Measurements from ENCODE around the gene NINL.
"Not testable (repeated sequence)": the region's sequence is repeated elsewhere in the genome, so short reads cannot be mapped to it uniquely, and the experiment has no call there.

The NINL gene

DNA sequence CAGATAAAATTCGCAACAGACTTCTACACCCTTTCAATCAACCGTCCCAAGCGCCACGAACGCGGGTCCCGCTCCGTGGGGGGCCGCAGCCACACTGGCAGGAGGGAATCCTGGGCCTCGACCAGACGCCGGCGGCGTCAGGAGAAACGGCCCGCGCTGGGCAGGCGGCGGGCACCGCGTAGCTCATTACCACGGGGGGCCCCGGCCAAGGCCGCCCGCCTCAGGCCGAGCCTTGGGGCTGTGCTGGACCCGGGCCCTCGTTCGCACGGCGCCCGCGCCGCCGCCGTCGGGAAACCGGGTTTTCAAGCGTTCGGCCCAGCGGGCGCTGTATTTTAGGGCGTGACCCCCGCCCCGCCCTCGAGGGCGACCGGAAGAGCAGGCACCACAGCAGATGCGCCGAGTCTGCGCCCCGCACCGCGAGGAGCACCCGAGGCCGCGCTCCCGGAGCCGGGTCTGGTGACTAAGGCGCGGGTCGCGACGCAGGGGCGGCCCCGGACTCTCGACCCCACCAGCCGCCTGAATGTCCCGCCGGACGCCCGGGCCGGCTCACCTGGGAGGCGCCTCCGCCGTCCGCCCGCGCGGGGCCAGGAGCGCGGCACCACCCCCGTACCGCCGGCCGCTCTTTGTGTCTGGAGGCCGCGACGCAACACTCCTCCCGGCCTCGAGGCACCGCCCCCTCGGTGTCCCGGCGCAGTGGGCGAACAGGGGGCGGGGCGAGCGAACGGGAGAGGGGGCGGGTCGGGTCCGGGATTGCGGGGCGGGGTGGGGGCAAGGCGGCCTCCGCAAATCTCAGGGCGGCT lies at the start of gene NINL:
Gene NINL, minus strand, starts transcription at position 627 of the 800 bp plus-strand sequence. CDS start 58,944 bp downstream, outside the sequence.
- peak; percentile 62 for DNase-seq (ENCODE audit: low spot score)

DNA sequence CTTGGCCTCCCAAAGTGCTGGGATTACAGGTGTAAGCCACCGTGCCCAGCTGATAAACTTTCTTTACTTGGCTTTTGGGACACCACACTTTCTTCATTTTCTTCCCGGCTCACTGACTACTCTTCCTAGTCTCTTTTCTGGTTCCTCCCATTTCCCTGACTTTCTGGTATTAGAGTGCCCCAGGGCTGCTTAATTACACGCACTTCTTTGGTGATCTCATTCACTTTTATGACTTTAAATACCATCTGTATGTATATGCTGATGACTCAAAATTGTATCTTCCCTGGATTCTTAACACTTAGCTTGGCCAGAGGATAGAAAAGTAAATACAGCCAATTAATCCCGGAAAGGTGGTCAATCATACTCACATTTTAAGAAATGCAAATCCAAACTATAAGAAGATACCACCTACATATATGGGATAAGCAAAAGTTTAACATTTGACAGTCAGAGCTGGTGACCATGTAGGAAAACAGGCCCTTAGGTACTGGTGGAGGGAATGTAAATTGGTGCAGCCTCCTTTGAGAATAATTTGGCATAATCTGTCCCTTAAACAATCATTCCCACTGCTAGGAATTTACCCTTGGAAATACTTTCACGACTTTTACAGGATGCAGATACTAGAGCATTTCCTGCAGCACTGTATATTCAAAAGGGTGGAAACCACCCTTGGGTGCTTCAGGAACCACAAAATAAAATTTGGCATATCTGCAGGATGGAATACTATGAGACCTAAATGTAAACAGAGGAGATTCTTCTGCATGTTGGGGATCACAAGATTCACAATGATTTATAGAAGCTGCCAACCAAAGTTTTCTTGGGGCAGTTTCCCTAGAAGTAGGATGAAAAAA lies 47.8 kb upstream of the NINL start:
- DNase-seq (ENCODE audit: low spot score), result no peak

DNA sequence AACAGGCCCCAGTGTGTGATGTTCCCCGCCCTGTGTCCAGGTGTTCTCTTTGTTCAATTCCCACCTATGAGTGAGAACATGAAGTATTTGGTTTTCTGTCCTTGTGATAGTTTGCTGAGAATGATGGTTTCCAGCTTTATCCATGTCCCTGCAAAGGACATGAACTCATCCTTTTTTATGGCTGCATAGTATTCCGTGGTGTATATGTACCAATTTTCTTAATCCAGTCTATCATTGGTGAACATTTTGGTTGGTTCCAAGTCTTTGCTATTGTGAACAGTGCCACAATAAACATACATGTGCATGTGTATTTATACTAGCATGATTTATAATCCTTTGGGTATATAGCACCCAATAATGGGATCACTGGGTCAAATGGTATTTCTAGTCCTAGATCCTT lies 45.3 kb upstream of the NINL start:
- not testable (repeated sequence) for DNase-seq (ENCODE audit: low spot score)

DNA sequence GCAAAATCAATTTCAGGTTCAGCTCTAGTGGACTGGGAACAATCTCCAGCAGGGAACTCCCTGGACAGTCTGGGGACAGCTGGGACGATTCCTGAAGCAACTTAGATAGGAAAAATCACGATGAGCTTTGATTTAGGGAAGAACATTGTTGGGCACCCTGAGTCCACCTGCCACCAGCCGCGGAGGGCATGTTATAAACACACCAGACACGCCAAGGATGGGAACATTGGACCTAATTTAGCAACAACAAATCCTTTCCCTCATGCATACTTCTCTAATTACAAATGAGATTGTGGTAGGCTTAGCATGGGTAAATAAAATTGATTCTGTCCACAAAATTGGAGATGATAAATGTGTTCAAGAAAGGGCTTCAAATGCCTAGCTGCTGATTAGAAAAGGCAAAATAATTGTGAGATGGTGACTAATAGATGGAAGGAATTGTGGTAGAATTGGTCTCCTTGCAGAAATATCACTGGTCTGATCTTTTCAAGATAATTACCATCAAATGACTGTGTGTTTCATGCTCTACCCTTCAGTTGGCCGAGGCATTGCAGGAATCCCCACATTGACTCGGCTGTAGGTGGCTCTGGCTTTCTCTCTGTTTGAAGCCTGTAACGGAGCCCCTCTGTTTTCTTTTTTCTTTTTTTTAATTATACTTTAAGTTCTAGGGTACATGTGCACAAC lies 44.6 kb upstream of the NINL start:
- DNase-seq (ENCODE audit: low spot score), result no peak

DNA sequence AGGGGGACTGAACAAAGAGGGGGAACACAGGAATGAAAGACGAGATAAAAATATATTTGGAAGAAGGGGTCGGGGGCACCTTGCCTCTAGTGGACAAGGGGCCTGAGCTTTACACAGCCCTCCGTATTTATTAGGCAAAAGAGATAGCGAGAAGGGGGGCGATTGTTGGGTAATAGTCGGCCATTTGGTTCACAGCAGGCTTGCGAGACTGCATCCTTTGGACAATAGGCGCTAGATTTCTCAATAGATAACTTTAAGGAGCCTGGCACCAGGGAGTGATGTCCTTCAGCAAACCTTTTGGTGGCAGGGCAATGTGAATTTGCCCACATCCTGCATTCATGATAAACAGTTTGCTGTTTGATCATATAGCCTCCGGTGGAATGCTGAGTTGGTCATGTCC lies 41.4 kb upstream of the NINL start:
- no peak for DNase-seq (ENCODE audit: low spot score)

DNA sequence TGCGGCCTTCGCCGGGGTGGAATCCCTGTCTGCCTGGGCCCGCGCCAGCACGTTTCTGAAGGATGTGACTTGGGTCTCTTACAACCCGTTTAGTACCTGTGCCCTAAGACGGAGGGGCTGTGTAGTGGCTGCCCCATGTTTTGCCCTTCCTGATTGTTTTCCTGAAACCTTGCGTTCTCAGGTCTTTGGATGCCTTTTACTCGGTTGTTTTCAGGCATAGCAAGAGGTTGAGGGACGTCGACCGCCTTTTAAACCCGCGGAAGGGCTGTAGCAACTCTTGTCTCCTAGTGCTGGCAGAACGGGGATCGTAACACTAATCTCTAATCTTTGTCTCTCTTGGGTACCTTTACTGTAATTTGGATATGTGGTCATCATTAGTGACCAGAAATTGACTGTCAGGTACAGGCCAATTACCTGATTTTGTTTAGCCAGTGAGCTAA lies 39.2 kb upstream of the NINL start:
- no peak for DNase-seq (ENCODE audit: low spot score)

DNA sequence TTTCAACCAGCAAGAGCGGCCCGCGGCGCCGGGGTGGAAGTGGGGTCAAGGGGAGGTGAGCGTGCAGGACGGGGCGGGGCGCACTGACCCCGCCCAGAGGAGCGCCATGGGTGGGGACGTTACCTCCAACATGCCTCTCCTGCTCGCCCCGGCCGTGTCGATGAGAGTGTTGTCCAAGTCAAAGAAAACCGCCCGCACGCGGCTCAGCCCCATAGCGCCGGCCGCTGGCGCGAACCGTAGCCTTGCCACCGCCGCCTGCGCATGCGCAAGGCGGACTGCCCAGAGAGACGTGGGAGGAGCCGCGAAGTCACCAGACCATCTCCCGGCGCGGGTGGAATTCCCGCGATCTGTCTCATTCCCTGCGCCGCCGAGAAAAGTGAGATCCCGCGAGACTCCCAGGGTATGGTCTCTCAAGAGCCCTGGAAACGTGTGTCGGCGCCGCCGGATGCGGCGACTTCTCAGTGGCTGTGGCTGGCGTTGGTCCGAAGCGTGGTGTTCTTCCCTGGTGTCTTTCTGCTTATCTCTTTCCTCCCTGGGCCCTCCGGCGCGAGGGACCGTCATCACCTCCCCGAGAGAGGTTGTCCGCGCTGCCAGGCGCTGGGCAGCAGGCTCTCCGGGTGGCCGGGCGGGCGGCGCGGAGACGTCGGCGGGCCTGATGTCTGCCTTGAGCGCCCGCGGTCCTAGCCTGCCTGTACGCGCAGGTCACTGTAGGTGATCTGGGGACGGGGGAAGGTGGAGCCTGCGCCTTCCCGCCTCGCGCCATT lies 38.6 kb upstream of the NINL start, which contains the start of gene NANP:
Gene NANP, minus strand, starts transcription at position 279 of the 764 bp plus-strand sequence. Its CDS starts 66 bp downstream, at position 213.
- peak; percentile 90 for DNase-seq (ENCODE audit: low spot score)

DNA sequence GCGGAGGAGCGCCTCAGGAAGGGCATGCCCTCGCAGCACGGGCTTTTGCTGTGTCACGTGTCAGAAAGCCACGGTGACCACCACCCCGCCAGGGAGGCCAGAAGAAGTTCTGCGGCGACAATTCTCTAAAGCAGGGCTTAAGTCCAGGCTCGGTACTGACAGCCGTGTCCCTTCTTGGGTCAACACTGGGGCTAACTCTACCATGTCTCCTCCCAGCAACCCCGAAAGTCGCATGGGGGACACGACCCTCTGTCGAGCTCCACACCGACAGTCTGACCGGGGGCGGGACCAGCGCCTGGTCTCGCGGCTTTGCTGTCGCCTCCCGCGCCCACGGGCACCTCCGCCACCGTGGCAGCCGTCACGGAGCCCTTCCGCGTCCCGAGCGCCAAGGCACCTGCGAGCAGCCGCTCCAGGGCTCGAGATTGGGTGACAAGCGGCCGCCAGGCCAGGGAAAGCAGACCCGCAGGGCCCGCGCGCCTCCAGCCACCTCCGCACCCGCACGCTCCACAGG lies 37.9 kb upstream of the NINL start:
- DNase-seq (ENCODE audit: low spot score), result peak; percentile 19

DNA sequence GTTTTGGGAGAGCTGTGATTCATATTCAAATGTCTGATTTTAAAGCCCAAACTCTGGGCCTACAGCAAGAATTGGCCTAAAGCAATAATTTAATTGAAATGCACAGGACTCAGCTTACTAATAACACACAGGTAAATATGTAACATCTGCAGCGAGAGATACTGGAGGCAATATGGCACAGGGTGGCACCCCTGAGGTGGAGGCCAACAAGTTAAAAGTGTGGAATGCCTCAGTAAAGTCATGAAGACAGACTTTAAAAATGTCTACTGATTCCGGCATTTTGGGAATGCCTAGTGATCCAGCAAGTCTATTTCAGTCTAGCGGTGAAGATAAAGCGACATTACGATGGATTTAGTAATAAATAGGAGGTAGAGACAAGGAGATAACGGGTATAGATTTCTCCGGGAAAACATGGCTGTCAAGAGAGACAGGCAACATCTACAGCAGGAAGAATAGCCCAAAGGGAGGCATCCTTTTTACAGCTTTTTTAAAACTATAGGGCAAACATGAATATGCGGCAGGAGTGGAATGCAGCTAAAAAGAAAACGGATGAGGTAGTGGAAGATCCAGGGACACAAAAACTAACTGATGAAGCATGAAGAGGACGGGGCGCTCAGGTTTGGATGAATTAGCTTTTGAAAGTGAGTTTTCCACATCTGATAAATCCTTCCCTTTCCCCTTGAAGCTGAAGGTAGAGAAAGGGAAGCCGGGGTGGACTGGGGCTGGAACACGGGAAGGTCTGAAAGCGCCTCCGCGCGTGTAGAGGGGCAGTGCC lies 37.3 kb upstream of the NINL start:
- DNase-seq (ENCODE audit: low spot score), result no peak

DNA sequence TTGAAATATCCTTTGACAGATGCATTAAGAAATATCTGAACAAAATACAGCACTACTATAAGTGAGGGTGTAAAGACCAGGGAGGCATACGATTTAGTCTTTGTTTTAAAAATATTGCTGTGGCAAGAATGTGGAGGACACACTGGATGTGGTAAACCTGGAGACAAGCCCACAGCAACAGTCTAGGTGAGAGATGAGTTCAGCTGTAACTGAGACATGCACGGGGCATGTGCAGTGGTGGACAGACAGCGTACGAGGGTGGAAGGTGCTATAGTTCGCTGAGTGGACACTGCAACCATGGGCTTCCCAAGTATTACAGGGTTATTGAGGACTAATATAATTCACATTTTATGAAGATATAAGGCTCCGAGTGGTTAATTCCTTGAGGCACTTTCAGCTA lies 36.7 kb upstream of the NINL start:
- no peak for DNase-seq (ENCODE audit: low spot score)

DNA sequence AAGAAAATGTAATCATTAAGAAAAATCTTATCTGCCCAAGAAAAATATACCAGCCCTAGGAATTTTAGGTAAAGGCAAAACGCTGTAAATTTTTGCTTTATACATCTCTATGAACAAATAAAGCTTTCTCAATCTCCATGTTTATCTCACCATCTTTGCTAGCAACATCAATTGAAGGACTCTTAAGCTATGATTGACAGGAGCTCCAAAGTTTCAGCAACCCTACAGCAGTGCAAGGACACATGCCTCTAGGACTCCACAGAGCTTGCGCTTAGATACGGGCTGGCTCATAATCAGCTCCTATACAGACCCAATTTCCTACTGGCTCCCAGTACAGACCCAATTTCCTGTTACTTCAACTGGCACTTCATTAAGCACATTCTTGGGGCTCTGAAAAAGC lies 34.2 kb upstream of the NINL start:
- no peak for DNase-seq (ENCODE audit: low spot score)

DNA sequence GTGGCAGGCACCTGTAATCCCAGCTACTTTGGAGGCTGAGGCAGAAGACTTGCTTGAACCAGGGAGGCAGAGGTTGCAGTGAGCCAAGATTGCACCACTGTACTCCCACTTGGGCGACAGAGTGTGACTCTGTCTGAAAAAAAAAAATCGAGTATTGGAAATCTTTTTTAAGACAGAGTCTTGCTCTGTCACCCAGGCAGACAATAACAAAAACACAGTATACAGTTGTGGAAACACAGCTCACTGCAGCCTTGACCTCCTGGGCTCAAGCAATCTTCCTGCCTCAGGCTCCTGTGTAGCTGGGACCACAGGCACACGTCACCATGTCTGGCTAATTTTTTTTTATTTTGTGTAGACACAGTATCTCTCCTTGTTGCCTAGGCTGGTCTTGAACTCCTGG lies 23.4 kb upstream of the NINL start:
- DNase-seq (ENCODE audit: low spot score), result no peak

DNA sequence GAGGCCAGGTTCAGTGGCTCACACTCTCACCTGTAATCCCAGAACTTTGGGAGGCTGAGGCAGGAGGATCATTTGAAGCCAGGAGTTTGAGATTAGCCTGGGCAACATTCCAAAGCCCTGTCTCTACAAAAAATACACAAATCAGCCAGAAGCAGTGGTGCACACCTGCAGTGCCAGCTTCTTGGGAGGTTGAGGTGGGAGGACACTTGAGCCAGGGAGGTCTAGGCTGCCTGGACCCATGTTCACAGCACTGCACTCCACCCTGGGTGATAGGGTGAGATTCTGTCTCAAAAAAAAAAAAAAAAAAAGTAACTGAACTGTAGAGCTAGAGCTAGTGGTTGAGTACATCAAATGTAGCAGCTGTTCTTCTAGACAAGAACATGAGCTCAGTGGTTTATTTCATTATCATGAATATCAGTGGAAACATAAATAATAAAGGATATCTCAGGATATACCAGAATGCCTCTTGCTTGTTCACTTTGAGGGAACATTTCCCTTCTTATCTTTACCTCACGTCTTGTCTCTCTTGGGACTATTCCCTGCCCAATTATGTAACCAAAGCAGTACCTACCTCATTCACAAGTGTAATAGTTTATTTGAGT lies 20.9 kb upstream of the NINL start:
- DNase-seq (ENCODE audit: low spot score), result no peak

DNA sequence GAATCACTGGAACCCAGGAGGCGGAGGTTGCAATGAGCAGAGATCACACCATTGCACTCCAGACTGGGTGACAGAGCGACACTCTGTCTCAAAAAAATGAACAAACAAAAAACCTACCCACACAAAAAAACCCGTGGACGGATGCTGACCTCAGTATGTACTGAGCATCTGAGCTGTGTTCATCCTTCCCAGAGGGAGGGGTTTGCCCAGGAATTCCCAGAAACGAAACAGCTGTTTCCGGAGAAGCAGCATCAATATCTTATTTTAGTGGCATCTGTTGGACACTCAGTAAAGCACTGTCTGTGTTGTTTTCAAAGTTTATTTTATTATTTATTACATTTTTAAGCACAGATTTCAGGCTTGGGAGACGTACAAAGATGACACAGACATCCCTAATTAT lies 19.8 kb upstream of the NINL start:
- DNase-seq (ENCODE audit: low spot score), result no peak

DNA sequence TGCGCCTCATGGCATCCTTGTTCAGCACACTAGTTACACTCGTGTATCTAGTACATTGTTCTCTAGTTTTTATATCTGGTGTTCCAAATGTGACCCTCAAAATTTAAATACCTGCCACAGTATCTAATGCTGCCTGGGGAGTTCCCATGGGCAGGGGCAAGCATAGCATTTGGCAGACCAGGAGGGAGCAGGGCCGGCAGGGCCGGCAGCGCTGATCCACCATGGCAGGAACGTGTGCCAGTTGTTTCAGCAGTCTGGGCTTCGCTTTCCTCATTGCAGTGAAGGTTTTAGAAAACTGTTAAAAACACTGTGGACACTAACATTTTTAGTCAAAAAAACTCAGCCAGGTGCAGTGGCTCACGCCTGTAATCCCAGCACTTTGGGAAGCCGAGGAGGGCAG lies 19.3 kb upstream of the NINL start:
- DNase-seq (ENCODE audit: low spot score), result no peak

DNA sequence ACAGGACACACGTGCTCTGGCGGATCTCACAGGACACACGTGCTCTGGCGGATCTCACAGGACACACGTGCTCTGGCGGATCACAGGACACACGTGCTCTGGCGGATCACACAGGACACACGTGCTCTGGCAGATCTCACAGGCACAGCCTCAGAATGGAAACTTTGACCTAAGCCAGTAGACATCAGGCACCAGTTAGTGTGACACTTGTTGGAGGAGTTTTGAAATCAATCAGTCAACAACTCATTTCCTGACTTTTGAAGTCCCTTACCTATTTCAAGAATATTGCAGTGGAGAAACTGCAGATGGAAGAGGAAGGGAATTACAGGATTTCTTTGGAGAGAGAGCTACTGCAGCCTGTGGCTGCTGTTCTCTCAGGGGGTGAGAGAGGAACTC lies 17.6 kb upstream of the NINL start:
- DNase-seq (ENCODE audit: low spot score), result not testable (repeated sequence)

DNA sequence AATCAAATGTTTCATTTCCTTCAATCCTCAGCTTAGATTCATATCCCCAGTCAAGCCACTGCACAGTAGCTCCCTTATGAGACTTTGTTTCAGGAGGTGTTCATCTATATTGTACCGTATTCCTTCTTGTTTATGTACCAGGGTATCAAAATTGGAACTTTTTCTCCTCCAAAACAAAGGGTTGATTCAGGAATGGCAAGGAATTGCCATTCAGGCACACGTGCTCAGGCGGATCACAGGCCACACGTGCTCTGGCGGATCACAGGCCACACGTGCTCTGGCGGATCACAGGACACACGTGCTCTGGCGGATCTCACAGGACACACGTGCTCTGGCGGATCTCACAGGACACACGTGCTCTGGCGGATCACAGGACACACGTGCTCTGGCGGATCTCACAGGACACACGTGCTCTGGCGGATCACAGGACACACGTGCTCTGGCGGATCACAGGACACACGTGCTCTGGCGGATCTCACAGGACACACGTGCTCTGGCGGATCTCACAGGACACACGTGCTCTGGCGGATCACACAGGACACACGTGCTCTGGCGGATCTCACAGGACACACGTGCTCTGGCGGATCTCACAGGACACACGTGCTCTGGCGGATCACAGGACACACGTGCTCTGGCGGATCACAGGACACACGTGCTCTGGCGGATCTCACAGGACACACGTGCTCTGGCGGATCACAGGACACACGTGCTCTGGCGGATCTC lies 17.0 kb upstream of the NINL start:
- DNase-seq (ENCODE audit: low spot score), result not testable (repeated sequence)

DNA sequence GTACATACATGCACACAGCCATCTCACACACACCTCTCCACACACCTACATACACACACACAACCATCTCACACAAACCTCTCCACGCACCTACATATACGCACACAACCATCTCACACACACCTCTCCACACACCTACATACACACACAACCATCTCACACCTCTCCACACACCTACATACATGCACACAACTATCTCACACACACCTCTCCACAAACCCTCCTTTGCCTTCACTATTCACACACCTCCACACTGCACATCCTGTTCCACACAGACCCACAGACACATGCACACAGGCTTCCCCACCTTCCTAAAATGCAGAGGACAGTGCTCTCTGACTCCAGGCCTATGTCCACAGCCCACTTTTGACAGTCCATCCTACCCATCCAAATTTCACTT lies 16.3 kb upstream of the NINL start:
- DNase-seq (ENCODE audit: low spot score), result no peak

DNA sequence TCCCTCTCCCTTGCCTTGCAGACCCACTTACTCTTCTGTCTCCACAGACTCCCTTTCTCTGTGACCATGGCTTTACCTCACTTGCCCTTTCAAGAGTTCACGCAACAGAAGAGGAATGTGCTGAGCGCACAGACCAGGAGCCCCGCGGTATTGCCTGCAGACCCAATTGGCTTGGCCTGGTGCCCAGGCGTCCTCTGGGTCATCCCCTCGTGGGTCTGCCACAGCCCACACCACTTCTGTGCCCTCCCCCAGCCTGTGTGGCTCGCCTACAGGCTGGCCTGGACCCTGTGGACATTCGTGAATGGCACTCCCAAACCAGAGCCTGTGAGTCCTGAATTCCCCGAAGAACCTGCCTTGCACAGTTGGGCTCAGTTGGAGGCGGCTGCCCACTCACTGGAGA lies 15.3 kb upstream of the NINL start:
- DNase-seq (ENCODE audit: low spot score), result no peak

All from germinal center (tissue), 1 donor.